Neuron (in vitro differentiated cells): ENCODE measurements around the gene ELP4.

Experiments
- H2AFZ ChIP-seq: one replicate; pipeline ENCODE4 v1.6.1; 2013; ENCODE audit warnings: low read depth, mild to moderate bottlenecking, inconsistent platforms, low read length, moderate library complexity
- H3K27me3 ChIP-seq: one replicate; pipeline ENCODE4 v1.6.1; 2013; ENCODE audit warnings: low read length; ENCODE audit not compliant: insufficient read depth
- H3K36me3 ChIP-seq: one replicate; pipeline ENCODE4 v1.6.1; 2013; ENCODE audit warnings: low read length; ENCODE audit not compliant: insufficient read depth
- H3K4me1 ChIP-seq: one replicate; pipeline ENCODE4 v1.6.1; 2013; ENCODE audit warnings: low read length; ENCODE audit not compliant: insufficient read depth
- H3K4me3 ChIP-seq: 2 replicates; pipeline ENCODE4 v1.5.1; 2013; ENCODE audit warnings: mild to moderate bottlenecking, low read length, moderate library complexity
- H3K9me3 ChIP-seq: one replicate; pipeline ENCODE4 v1.6.1; 2013; ENCODE audit warnings: low read length

Gene ELP4

GRCh38 chr11:31804312-31805036 is 294.9 kb downstream of the ELP4 start:
- Histone ChIP-seq H3K4me1 (peaks cover 16% of the 10 kb centered on the region), H3K27me3 (no peaks in the 10 kb centered on the region), H3K4me3 (no peak overlapping the region)

GRCh38 chr11:31805037-31805628 is 295.6 kb downstream of the ELP4 start:
- peaks cover 16% of the 10 kb centered on the region for H3K4me1 ChIP-seq
- H3K36me3 ChIP-seq = peaks cover 72% of the 10 kb centered on the region
- no peak overlapping the region for H2AFZ ChIP-seq
- H3K4me3 ChIP-seq = no peak overlapping the region
- H3K27me3 ChIP-seq = no peaks in the 10 kb centered on the region
- peaks cover 33% of the 10 kb centered on the region for H3K9me3 ChIP-seq

More at GRCh38 chr11:31804312-31805036, 294.9 kb downstream of the ELP4 start:
- Histone ChIP-seq H3K9me3 (peaks cover 36% of the 10 kb centered on the region), H2AFZ (no peak overlapping the region), H3K36me3 (peaks cover 78% of the 10 kb centered on the region)

- H3K36me3 ChIP-seq = peaks cover 66% of the 10 kb centered on the region
- H3K4me3 ChIP-seq = no peak overlapping the region
- H2AFZ ChIP-seq = no peak overlapping the region
- H3K27me3 ChIP-seq = no peaks in the 10 kb centered on the region
- peaks cover 27% of the 10 kb centered on the region for H3K9me3 ChIP-seq
- peaks cover 16% of the 10 kb centered on the region for H3K4me1 ChIP-seq
Observed at GRCh38 chr11:31805629-31806185, 296.1 kb downstream of the ELP4 start.

GRCh38 chr11:31806186-31806927 is 296.8 kb downstream of the ELP4 start:
- Histone ChIP-seq H3K4me1 (peaks cover 16% of the 10 kb centered on the region), H3K9me3 (peaks cover 21% of the 10 kb centered on the region), H2AFZ (no peak overlapping the region), H3K27me3 (no peaks in the 10 kb centered on the region), H3K36me3 (peaks cover 60% of the 10 kb centered on the region), H3K4me3 (peak overlapping the region; percentile 76)

GRCh38 chr11:31806928-31807798 is 297.6 kb downstream of the ELP4 start:
- Histone ChIP-seq H3K9me3 (peaks cover 19% of the 10 kb centered on the region), H3K4me3 (peak overlapping the region; percentile 76), H3K4me1 (peaks cover 20% of the 10 kb centered on the region), H3K36me3 (peaks cover 52% of the 10 kb centered on the region), H2AFZ (no peak overlapping the region), H3K27me3 (no peaks in the 10 kb centered on the region)

- peaks cover 22% of the 10 kb centered on the region for H3K4me1 ChIP-seq
- H3K27me3 ChIP-seq = no peaks in the 10 kb centered on the region
- H3K36me3 ChIP-seq = peaks cover 45% of the 10 kb centered on the region
- H2AFZ ChIP-seq = no peak overlapping the region
- H3K9me3 ChIP-seq = peaks cover 16% of the 10 kb centered on the region
- peak overlapping the region; percentile 76 for H3K4me3 ChIP-seq
Observed at GRCh38 chr11:31807799-31808667, 298.5 kb downstream of the ELP4 start.

GRCh38 chr11:31808721-31809540 is 299.4 kb downstream of the ELP4 start:
- Histone ChIP-seq H3K27me3 (no peaks in the 10 kb centered on the region), H3K4me1 (peaks cover 22% of the 10 kb centered on the region), H3K4me3 (peak overlapping the region; percentile 76), H3K36me3 (peaks cover 36% of the 10 kb centered on the region), H2AFZ (no peak overlapping the region), H3K9me3 (peaks cover 10% of the 10 kb centered on the region)

- peak overlapping the region; percentile 76 for H3K4me3 ChIP-seq
- H3K9me3 ChIP-seq = peaks cover 10% of the 10 kb centered on the region
- H2AFZ ChIP-seq = no peak overlapping the region
- peaks cover 27% of the 10 kb centered on the region for H3K4me1 ChIP-seq
- peaks cover 31% of the 10 kb centered on the region for H3K36me3 ChIP-seq
- H3K27me3 ChIP-seq = no peaks in the 10 kb centered on the region
Observed at GRCh38 chr11:31809541-31809856, 299.9 kb downstream of the ELP4 start.

- Histone ChIP-seq H3K27me3 (no peaks in the 10 kb centered on the region), H2AFZ (no peak overlapping the region), H3K36me3 (peaks cover 25% of the 10 kb centered on the region), H3K4me1 (peaks cover 34% of the 10 kb centered on the region), H3K4me3 (peak overlapping the region; percentile 76), H3K9me3 (peaks cover 6% of the 10 kb centered on the region)
Observed at GRCh38 chr11:31809857-31810778, 300.6 kb downstream of the ELP4 start.

GRCh38 chr11:31810779-31811647 is 301.4 kb downstream of the ELP4 start, which contains the start of gene PAX6:
PAX6 (minus strand) TSS chr11:31811322; CDS start chr11:31806411, 4,911 bp downstream.
- no peak within 1 kb of the TSS for H2AFZ ChIP-seq
- peak within 1 kb of the TSS; percentile 76 for H3K4me3 ChIP-seq
- H3K9me3 ChIP-seq = no peaks in the 10 kb centered on the region
- peaks cover 41% of the 10 kb centered on the region for H3K4me1 ChIP-seq
- peaks cover 16% of the 10 kb centered on the region for H3K36me3 ChIP-seq
- no peaks in the 10 kb centered on the region for H3K27me3 ChIP-seq
